Measurements from ENCODE around the gene SEMA3F.

The SEMA3F gene

GRCh38 chr3:50235716-50236483 is 80.8 kb downstream of the SEMA3F start, which contains the start of gene GNAI2:
Gene GNAI2, plus strand, starts transcription at chr3:50236204. Its CDS starts 132 bp downstream, at chr3:50236336.
- CTCF ChIA-PET, result interaction anchor here (1.1 to 1.5 kb wide), 2 partner anchors 9 to 11 kb away, joined by 3 to 4 read pairs; no protein-coding TSS in a partner anchor
- H3K27ac ChIP-seq, result peak within 1 kb of the TSS; percentile 100
- DNase-seq (ENCODE audit: low spot score), result peak; percentile 94
- TF ChIP-seq CTCF (conservative IDR thresholded peaks at IDR 0.05; ENCODE audit: low read depth), result no peak
- POLR2A ChIA-PET (ENCODE audit: low non-redundant PET), result interaction anchor here (0.8 kb wide), 1 partner anchor 16 kb away, joined by 4 read pairs; no protein-coding TSS in a partner anchor

GRCh38 chr3:50236484-50237132 is 81.5 kb downstream of the SEMA3F start:
- no peak for DNase-seq (ENCODE audit: low spot score)
- TF ChIP-seq CTCF (conservative IDR thresholded peaks at IDR 0.05; ENCODE audit: low read depth), result no peak
- POLR2A ChIA-PET (ENCODE audit: low non-redundant PET), result no interaction called here

GRCh38 chr3:50237133-50237651 is 82.1 kb downstream of the SEMA3F start:
- DNase-seq (ENCODE audit: low spot score), result no peak
- CTCF ChIA-PET, result interaction anchor here (0.8 to 1.1 kb wide), 2 partner anchors 9 to 10 kb away, joined by 3 to 5 read pairs; no protein-coding TSS in a partner anchor
- TF ChIP-seq CTCF (conservative IDR thresholded peaks at IDR 0.05; ENCODE audit: low read depth), result no peak
- H3K27ac ChIP-seq, result peak overlapping the region; percentile 100
- POLR2A ChIA-PET (ENCODE audit: low non-redundant PET), result no interaction called here

More at GRCh38 chr3:50236484-50237132, 81.5 kb downstream of the SEMA3F start:
- CTCF ChIA-PET, result interaction anchor here (0.8 to 1.5 kb wide), 3 partner anchors 10 kb away, joined by 3 to 5 read pairs (median 4); no protein-coding TSS in a partner anchor
- H3K27ac ChIP-seq, result peak overlapping the region; percentile 100

- H3K27ac ChIP-seq, result peak overlapping the region; percentile 100
- POLR2A ChIA-PET (ENCODE audit: low non-redundant PET), result interaction anchor here (0.5 to 0.6 kb wide), 2 partner anchors 9 to 42 kb away, joined by 3 read pairs; no protein-coding TSS in a partner anchor
- TF ChIP-seq CTCF (conservative IDR thresholded peaks at IDR 0.05; ENCODE audit: low read depth), result no peak
- CTCF ChIA-PET, result interaction anchor here (0.6 to 0.8 kb wide), 3 partner anchors 8 to 26 kb away, joined by 3 to 5 read pairs (median 3); no protein-coding TSS in a partner anchor
- DNase-seq (ENCODE audit: low spot score), result peak; percentile 73
Measured at GRCh38 chr3:50237754-50238548, 82.8 kb downstream of the SEMA3F start.

GRCh38 chr3:50238549-50239026 is 83.5 kb downstream of the SEMA3F start:
- no peak for TF ChIP-seq CTCF (conservative IDR thresholded peaks at IDR 0.05; ENCODE audit: low read depth)

More at GRCh38 chr3:50238549-50239026, 83.5 kb downstream of the SEMA3F start:
- H3K27ac ChIP-seq, result peak overlapping the region; percentile 100
- CTCF ChIA-PET, result no interaction called here
- POLR2A ChIA-PET (ENCODE audit: low non-redundant PET), result interaction anchor here (0.5 kb wide), 1 partner anchor 10 kb away, joined by 3 read pairs; no protein-coding TSS in a partner anchor
- DNase-seq (ENCODE audit: low spot score), result no peak
